CD14-positive monocyte (primary cell): Measurements from ENCODE around the gene FGF2. TPM values are rescaled to one million over a fixed set of nuclear protein-coding genes. Genes with fewer than 3 reads are reported as not detected.

Source experiments
- DNase-seq, 3 donors: peaks; one replicate each; pipeline ENCODE4 v3.0.0-alpha.2; 2011 to 2022
- H2AFZ ChIP-seq: 2 replicates; pipeline ENCODE4 v1.6.0; 2012; ENCODE audit warnings: mild to moderate bottlenecking, low read depth, low read length, inconsistent platforms; ENCODE audit not compliant: insufficient read depth, poor library complexity, severe bottlenecking
- H3K27ac ChIP-seq, 2 donors: 1 replicate in 1 of 2; 2 replicates in 1 of 2; pipeline ENCODE4 v1.5.1; 2012 to 2013; ENCODE audit warnings: low read length in 2 of 2, control low read depth in 1 of 2, inconsistent platforms in 1 of 2, low read depth in 1 of 2, mild to moderate bottlenecking in 1 of 2
- H3K27me3 ChIP-seq, 2 donors: one replicate each; pipeline versions ENCODE4 v1.6.0 to v1.6.1; 2011 to 2013; ENCODE audit warnings: low read length in 2 of 2; ENCODE audit not compliant: control insufficient read depth in 2 of 2, insufficient read depth in 2 of 2
- H3K36me3 ChIP-seq, 2 donors: replicated peaks in 1 of 2; 1 replicate in 1 of 2; 2 replicates in 1 of 2; pipeline versions ENCODE4 v1.5.1 to v1.6.1; 2012 to 2013; ENCODE audit warnings: low read length in 2 of 2, control low read depth in 1 of 2, inconsistent platforms in 1 of 2, mild to moderate bottlenecking in 1 of 2; ENCODE audit not compliant: insufficient read depth in 2 of 2, control insufficient read depth in 1 of 2
- H3K4me1 ChIP-seq, 2 donors: 1 replicate in 1 of 2; 2 replicates in 1 of 2; pipeline versions ENCODE4 v1.5.1 to v1.6.1; 2012 to 2013; ENCODE audit warnings: low read length in 2 of 2, control low read depth in 1 of 2, inconsistent platforms in 1 of 2, mild to moderate bottlenecking in 1 of 2, moderate library complexity in 1 of 2; ENCODE audit not compliant: insufficient read depth in 2 of 2, control insufficient read depth in 1 of 2
- H3K4me2 ChIP-seq: replicated peaks from 2 replicates; pipeline ENCODE3; 2012; ENCODE audit warnings: low read length, moderate library complexity, mild to moderate bottlenecking; ENCODE audit not compliant: poor library complexity, severe bottlenecking; ENCODE audit errors: extremely low read depth
- H3K4me3 ChIP-seq, 3 experiments: fragments of 200-600 bp in 1 of 3; sonication (generic) in 1 of 3; replicated peaks in 1 of 3; 1 replicate in 2 of 3; 2 replicates in 1 of 3; pipeline ENCODE4 v1.5.1; 2011 to 2013; ENCODE audit warnings: low read length in 3 of 3, mild to moderate bottlenecking in 3 of 3, control low read depth in 2 of 3, low read depth in 2 of 3, inconsistent platforms in 1 of 3, moderate library complexity in 1 of 3
- H3K79me2 ChIP-seq: 2 replicates; pipeline ENCODE4 v1.6.0; 2012; ENCODE audit warnings: mild to moderate bottlenecking, control low read depth, inconsistent platforms, low read length, moderate library complexity; ENCODE audit not compliant: insufficient read depth
- H3K9ac ChIP-seq: 2 replicates; pipeline ENCODE4 v1.6.0; 2017; ENCODE audit warnings: low read length, mild to moderate bottlenecking; ENCODE audit not compliant: insufficient read depth, poor library complexity, severe bottlenecking
- H3K9me3 ChIP-seq, 2 donors: replicated peaks in 1 of 2; 1 replicate in 1 of 2; 2 replicates in 1 of 2; pipeline versions ENCODE4 v1.5.1 to v1.6.1; 2012 to 2013; ENCODE audit warnings: low read length in 2 of 2, control low read depth in 1 of 2; ENCODE audit not compliant: control insufficient read depth in 1 of 2, insufficient read depth in 1 of 2
- H4K20me1 ChIP-seq: 2 replicates; pipeline ENCODE4 v1.6.0; 2012; ENCODE audit warnings: mild to moderate bottlenecking, low read length, control low read depth, moderate library complexity; ENCODE audit not compliant: insufficient read depth
- H3K27ac Mint-ChIP-seq, 7 donors: one replicate each; pipeline ENCODE4 v1.8.0; 2020; ENCODE audit warnings: mild to moderate bottlenecking in 7 of 7, mixed read lengths in 7 of 7, moderate library complexity in 6 of 7, inconsistent platforms in 2 of 7
- H3K27me3 Mint-ChIP-seq, 3 donors: one replicate each; pipeline ENCODE4 v1.8.0; 2021 to 2022; ENCODE audit warnings: low read depth in 3 of 3, mild to moderate bottlenecking in 3 of 3, mixed read lengths in 3 of 3, moderate library complexity in 3 of 3, inconsistent platforms in 1 of 3
- H3K36me3 Mint-ChIP-seq, 2 donors: one replicate each; pipeline ENCODE4 v1.8.0; 2020; ENCODE audit warnings: mixed read lengths in 2 of 2, inconsistent platforms in 1 of 2, mild to moderate bottlenecking in 1 of 2
- H3K4me1 Mint-ChIP-seq: one replicate; pipeline ENCODE4 v1.8.0; 2020; ENCODE audit warnings: mild to moderate bottlenecking, mixed read lengths
- H3K4me3 Mint-ChIP-seq, 2 donors: one replicate each; pipeline ENCODE4 v1.8.0; 2020; ENCODE audit warnings: mild to moderate bottlenecking in 2 of 2, mixed read lengths in 2 of 2, moderate library complexity in 1 of 2
- H3K9me3 Mint-ChIP-seq, 7 donors: one replicate each; pipeline ENCODE4 v1.8.0; 2020 to 2022; ENCODE audit warnings: mixed read lengths in 7 of 7, mild to moderate bottlenecking in 6 of 7, moderate library complexity in 6 of 7, inconsistent platforms in 2 of 7
- CTCF ChIP-seq: fragments of 200-600 bp; IDR thresholded peaks from one replicate; pipeline ENCODE4 v1.8.0; 2022; ENCODE audit warnings: antibody characterized with exemption, mild to moderate bottlenecking
- WGBS: methylation state at CpG from one replicate; pipeline ENCODE4 v1.1.5; 2013; ENCODE audit warnings: missing lambda C conversion rate; ENCODE audit not compliant: insufficient coverage; 5-methylcytosine and 5-hydroxymethylcytosine counted together
- intact Hi-C, 2 donors: fragments of 100-400 bp; cut with micrococcal nuclease; formaldehyde crosslinking; loops; one replicate each; pipeline versions ENCODE4 v1.15.0 to v1.15.1; 2023
- polyA plus RNA-seq, 3 donors: library from polyadenylated mRNA; depleted of rRNA in 1 of 3; unstranded in 2 of 3; stranded (reverse) in 1 of 3; fragments of 300-500 nt in 2 of 3; fragments of >200 nt in 1 of 3; fragmentation: Illumina TruSeq in 2 of 3; gene quantifications; 1 replicate in 2 of 3; 2 replicates in 1 of 3; pipeline ENCODE4 v1.2.3, GENCODE V29; 2012 to 2021

Gene FGF2
- polyA plus RNA-seq, 3 donors: not detected

DNA sequence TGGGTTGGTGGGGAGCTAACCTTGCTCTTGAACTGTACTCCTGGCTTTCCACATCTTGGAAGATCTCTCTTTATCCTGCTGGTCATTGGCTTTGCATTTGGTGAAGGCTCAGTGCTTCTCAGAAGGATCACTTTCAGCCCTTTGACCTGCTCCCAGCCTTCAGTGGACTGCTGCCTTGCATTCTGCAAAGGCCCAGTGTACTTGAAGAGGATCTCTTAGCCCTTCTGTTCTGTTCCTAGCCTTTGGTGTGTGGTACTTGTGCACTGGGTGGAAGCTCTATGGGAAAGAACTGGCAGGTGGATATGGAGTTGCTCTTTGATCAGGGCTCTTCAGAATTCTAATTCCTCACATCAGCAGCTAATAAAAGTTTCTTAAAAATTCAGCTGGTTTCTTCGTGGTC, 46.5 kb downstream of the FGF2 start:
- Histone ChIP-seq H3K36me3 (no peaks in the 10 kb centered on the region), H3K27me3 (no peaks in the 10 kb centered on the region), H3K9ac (no peak overlapping the region), H3K4me2 (no peak overlapping the region), H2AFZ (no peak overlapping the region), H3K4me1 (no peaks in the 10 kb centered on the region), H3K79me2 (no peaks in the 10 kb centered on the region), H4K20me1 (no peaks in the 10 kb centered on the region), H3K27ac (no peak overlapping the region), H3K9me3 (peaks cover 0 to 3% of the 10 kb centered on the region in 2 donors), H3K4me3 (no peak overlapping the region)
- no peaks in the 10 kb centered on the region for H3K36me3 Mint-ChIP-seq
- DNase-seq: no peak
- peaks cover 0 to 16% (median 7%) of the 10 kb centered on the region in 7 donors for H3K9me3 Mint-ChIP-seq
- WGBS: no CpG with 5 or more reads among the region's 1 CpG
- peaks cover 3 to 7% (median 6%) of the 10 kb centered on the region in 3 donors for H3K27me3 Mint-ChIP-seq
- no peak overlapping the region for H3K4me3 Mint-ChIP-seq
- no peak for TF ChIP-seq CTCF
- intact Hi-C loops: no loop called here
- H3K4me1 Mint-ChIP-seq: no peaks in the 10 kb centered on the region
- no peak overlapping the region for H3K27ac Mint-ChIP-seq

DNA sequence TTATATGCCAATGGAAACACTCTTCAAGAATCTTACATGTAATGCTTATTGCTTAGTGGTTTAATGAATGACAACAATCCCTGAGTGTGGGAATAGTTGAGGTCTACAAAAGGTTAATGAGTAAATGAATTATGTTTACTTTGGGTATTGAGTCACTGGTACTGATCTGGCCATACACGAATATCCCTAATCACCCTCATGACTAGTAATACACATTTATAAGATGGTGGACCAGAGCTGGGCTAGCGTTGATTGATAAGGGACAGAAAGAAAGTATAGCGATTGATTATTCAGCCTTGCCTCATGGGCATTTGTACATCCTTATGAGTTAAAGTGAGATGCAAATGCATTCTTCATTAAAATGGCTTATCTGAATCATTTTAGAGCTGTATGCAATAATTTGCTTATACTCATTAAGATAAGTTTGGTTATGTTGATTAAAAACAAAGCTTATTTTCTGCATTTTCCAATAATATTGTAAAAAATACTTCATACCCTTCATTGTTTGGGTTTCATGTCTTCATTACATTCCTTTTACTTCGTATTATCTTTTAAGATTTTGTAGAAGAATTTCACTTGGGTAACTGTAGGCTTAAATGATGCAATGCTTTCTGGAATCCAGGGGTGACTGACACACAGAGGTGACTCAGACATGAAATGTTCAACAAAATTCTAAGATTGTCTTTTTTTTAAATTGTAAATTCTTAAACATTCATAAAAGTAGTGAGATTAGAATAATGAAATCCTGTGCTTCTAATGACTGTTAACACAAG, 47.4 kb downstream of the FGF2 start:
- Mint-ChIP-seq H3K9me3 (peaks cover 0 to 16% (median 7%) of the 10 kb centered on the region in 7 donors), H3K4me1 (no peaks in the 10 kb centered on the region), H3K36me3 (no peaks in the 10 kb centered on the region), H3K27ac (no peak overlapping the region), H3K4me3 (no peak overlapping the region), H3K27me3 (peaks cover 3 to 7% (median 5%) of the 10 kb centered on the region in 3 donors)
- H2AFZ ChIP-seq: no peak overlapping the region
- no peak overlapping the region for H3K4me2 ChIP-seq
- H3K9ac ChIP-seq: no peak overlapping the region
- H3K36me3 ChIP-seq: no peaks in the 10 kb centered on the region
- no peak for DNase-seq
- H3K4me3 ChIP-seq: no peak overlapping the region
- no peak for TF ChIP-seq CTCF
- H3K79me2 ChIP-seq: no peaks in the 10 kb centered on the region
- H3K27ac ChIP-seq: no peak overlapping the region
- H3K9me3 ChIP-seq: peaks cover 0 to 3% of the 10 kb centered on the region in 2 donors
- no peaks in the 10 kb centered on the region for H4K20me1 ChIP-seq
- intact Hi-C loops: no loop called here
- H3K4me1 ChIP-seq: no peaks in the 10 kb centered on the region
- H3K27me3 ChIP-seq: no peaks in the 10 kb centered on the region
- no CpG with 5 or more reads among the region's 4 CpGs for WGBS
